ENCODE results near the gene ERBB3. TPM values are rescaled to one million over a fixed set of nuclear protein-coding genes. Genes with fewer than 3 reads are reported as not detected.
A peak's percentile ranks its signal among the peaks of the same experiment; 100 is the strongest.

ERBB3 gene
- total and polyA plus RNA-seq, 2 of the 8 experiments (the other 6 are each of a cell fraction or from before 2014, with no cell fraction given) = 33.9 to 52.4 TPM

- TF ChIP-seq, protein P1, sequence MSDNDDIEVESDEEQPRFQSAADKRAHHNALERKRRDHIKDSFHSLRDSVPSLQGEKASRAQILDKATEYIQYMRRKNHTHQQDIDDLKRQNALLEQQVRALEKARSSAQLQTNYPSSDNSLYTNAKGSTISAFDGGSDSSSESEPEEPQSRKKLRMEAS (IDR thresholded peaks at IDR 0.05) = peak; percentile 38
- TF ChIP-seq RNF2 (IDR thresholded peaks at IDR 0.05; ENCODE audit: borderline replicate concordance, low read depth, low read length, missing control alignments, poor library complexity, severe bottlenecking) (no peak), SP4 (IDR thresholded peaks at IDR 0.05; ENCODE audit: low read length) (no peak), CHD1 (IDR thresholded peaks at IDR 0.05; ENCODE audit: low read depth, low read length) (no peak), BACH1 (IDR thresholded peaks at IDR 0.05; ENCODE audit: low read length) (peak; percentile 60; the same call in 1 of the 2 replicates), SIRT6 (IDR thresholded peaks at IDR 0.05; ENCODE audit: low read length) (no peak), NANOG (IDR thresholded peaks at IDR 0.05; ENCODE audit: insufficient read depth, low read depth, low read length, poor library complexity, severe bottlenecking) (no peak), SAP30 (IDR thresholded peaks at IDR 0.05; ENCODE audit: insufficient read depth, insufficient replicate concordance, low read length) (no peak), FOSL1 (IDR thresholded peaks at IDR 0.05; ENCODE audit: insufficient read depth, low read depth, low read length) (no peak), TCF12 (IDR thresholded peaks at IDR 0.05; ENCODE audit: low read depth, low read length) (peak; percentile 76; the same call in 1 of the 2 replicates), CEBPB (IDR thresholded peaks at IDR 0.05; ENCODE audit: low read depth, low read length) (no peak), MAFK (IDR thresholded peaks at IDR 0.05; ENCODE audit: low read depth, low read length) (no peak), TBP (IDR thresholded peaks at IDR 0.05; ENCODE audit: low read depth, low read length) (no peak; the same call in none of the 2 replicates), BCL11A (IDR thresholded peaks at IDR 0.05; ENCODE audit: low read depth in 2 of 2, low read length in 2 of 2) (no peak), SRF (IDR thresholded peaks at IDR 0.05; ENCODE audit: low read depth, low read length) (no peak), CBX8 (IDR thresholded peaks at IDR 0.05; ENCODE audit: borderline replicate concordance, low read depth, low read length) (no peak), RAD21 (IDR thresholded peaks at IDR 0.05 in 1 of 2, conservative IDR thresholded peaks at IDR 0.05 in 1 of 2; ENCODE audit: low read depth in 2 of 2, low read length in 2 of 2) (peak; percentile 35 to 51; a peak in 3 of 4 replicates), RXRA (IDR thresholded peaks at IDR 0.05; ENCODE audit: insufficient read depth, low read depth, low read length) (no peak), RBBP5 (IDR thresholded peaks at IDR 0.05; ENCODE audit: borderline replicate concordance, low read depth, low read length) (peak; percentile 73; the same call in 1 of the 2 replicates)
- TF ChIP-seq, protein P2, sequence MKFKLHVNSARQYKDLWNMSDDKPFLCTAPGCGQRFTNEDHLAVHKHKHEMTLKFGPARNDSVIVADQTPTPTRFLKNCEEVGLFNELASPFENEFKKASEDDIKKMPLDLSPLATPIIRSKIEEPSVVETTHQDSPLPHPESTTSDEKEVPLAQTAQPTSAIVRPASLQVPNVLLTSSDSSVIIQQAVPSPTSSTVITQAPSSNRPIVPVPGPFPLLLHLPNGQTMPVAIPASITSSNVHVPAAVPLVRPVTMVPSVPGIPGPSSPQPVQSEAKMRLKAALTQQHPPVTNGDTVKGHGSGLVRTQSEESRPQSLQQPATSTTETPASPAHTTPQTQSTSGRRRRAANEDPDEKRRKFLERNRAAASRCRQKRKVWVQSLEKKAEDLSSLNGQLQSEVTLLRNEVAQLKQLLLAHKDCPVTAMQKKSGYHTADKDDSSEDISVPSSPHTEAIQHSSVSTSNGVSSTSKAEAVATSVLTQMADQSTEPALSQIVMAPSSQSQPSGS (IDR thresholded peaks at IDR 0.05; ENCODE audit: low read length) = no peak
- TF ChIP-seq, protein P3, sequence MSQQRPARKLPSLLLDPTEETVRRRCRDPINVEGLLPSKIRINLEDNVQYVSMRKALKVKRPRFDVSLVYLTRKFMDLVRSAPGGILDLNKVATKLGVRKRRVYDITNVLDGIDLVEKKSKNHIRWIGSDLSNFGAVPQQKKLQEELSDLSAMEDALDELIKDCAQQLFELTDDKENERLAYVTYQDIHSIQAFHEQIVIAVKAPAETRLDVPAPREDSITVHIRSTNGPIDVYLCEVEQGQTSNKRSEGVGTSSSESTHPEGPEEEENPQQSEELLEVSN (IDR thresholded peaks at IDR 0.05) = no peak
These were observed 838 bp upstream of the ERBB3 start (continued) for GRCh38 chr12:56078931-56079722.

All from H1 (cell line).